PC-9 (cell line): ENCODE data around the gene SNU13.

Experiments used
- CTCF ChIP-seq: fragments of 200-600 bp; sonication (generic); conservative IDR thresholded peaks from 2 replicates; pipeline ENCODE4 v1.6.1; 2017; ENCODE audit warnings: mixed run types, antibody characterized with exemption, mild to moderate bottlenecking, moderate library complexity
- EZH2 ChIP-seq: fragments of 200-600 bp; sonication (generic); IDR thresholded peaks from 2 replicates; pipeline ENCODE4 v1.8.0; 2017; ENCODE audit warnings: antibody characterized with exemption, low read depth

- TF ChIP-seq CTCF = no peak
- no peak for TF ChIP-seq EZH2
Measured at GRCh38 chr22:41660416-41660815, 28.3 kb downstream of the SNU13 start.
